HEK293 (cell line): ENCODE measurements around the gene EIF2AK2.

Source experiments
- CTCF ChIA-PET: fragments of 350-600 bp; formaldehyde crosslinking; extraction: SDS; loops from one replicate; lab custom pipeline; 2021; ENCODE audit warnings: antibody characterized with exemption; lab: Yijun Ruan, JAX
- POLR2A ChIA-PET: fragments of 300-600 bp; formaldehyde crosslinking; extraction: SDS; loops from one replicate; lab custom pipeline; 2020; ENCODE audit warnings: antibody characterized with exemption, inconsistent platforms; lab: Yijun Ruan, JAX
- H3K27ac ChIP-seq: fragments of 200-500 bp; sonication (Bioruptor generic); 2 replicates; pipeline ENCODE4 v1.5.1; 2014; ENCODE audit warnings: low read depth, low read length, control low read depth, inconsistent platforms; ENCODE audit errors: extremely low read depth
- H3K36me3 ChIP-seq, 2 experiments: fragments of 200-500 bp in 1 of 2; sonication (Bioruptor generic) in 1 of 2; 1 replicate in 1 of 2; 2 replicates in 1 of 2; pipeline ENCODE4 v1.5.1; 2014 to 2017; ENCODE audit warnings: inconsistent platforms in 2 of 2, low read length in 2 of 2; ENCODE audit not compliant: control insufficient read depth in 2 of 2, insufficient read depth in 1 of 2
- H3K4me1 ChIP-seq: fragments of 200-500 bp; sonication (Bioruptor generic); 2 replicates; pipeline ENCODE4 v1.5.1; 2014; ENCODE audit warnings: mild to moderate bottlenecking, low read length, inconsistent platforms; ENCODE audit not compliant: control insufficient read depth, insufficient read depth
- H3K4me3 ChIP-seq: 2 replicates; pipeline ENCODE4 v1.5.1; 2011; ENCODE audit warnings: low read depth, mild to moderate bottlenecking, control low read depth, low read length, moderate library complexity
- H3K9me3 ChIP-seq: fragments of 200-500 bp; sonication (Bioruptor generic); 2 replicates; pipeline ENCODE4 v1.5.1; 2014; ENCODE audit warnings: low read depth, low read length, inconsistent platforms; ENCODE audit not compliant: control insufficient read depth, insufficient read depth
- AEBP2 ChIP-seq: fragments of 450-650 bp; formaldehyde crosslinking; IDR thresholded peaks from 2 replicates; pipeline ENCODE4 v1.5.1; 2016; ENCODE audit warnings: missing biosample characterization, missing genetic modification characterization, borderline replicate concordance
- FEZF1 ChIP-seq: fragments of 450-650 bp; formaldehyde crosslinking; IDR thresholded peaks from 2 replicates; pipeline ENCODE4 v1.5.1; 2016; ENCODE audit warnings: missing biosample characterization, missing genetic modification characterization
- GFI1B ChIP-seq: fragments of 450-650 bp; formaldehyde crosslinking; IDR thresholded peaks from 2 replicates; pipeline ENCODE4 v1.5.1; 2016; ENCODE audit warnings: missing biosample characterization, missing genetic modification characterization
- OVOL3 ChIP-seq: fragments of 450-650 bp; formaldehyde crosslinking; IDR thresholded peaks from 2 replicates; pipeline ENCODE4 v1.5.1; 2016; ENCODE audit warnings: missing biosample characterization, missing genetic modification characterization
- REPIN1 ChIP-seq: fragments of 450-650 bp; formaldehyde crosslinking; IDR thresholded peaks from 2 replicates; pipeline ENCODE4 v1.5.1; 2017; ENCODE audit warnings: missing biosample characterization, missing genetic modification characterization, low read depth
- ZBTB20 ChIP-seq: fragments of 450-650 bp; formaldehyde crosslinking; IDR thresholded peaks from 2 replicates; pipeline ENCODE4 v1.5.1; 2016; ENCODE audit warnings: missing biosample characterization, missing genetic modification characterization
- ZNF16 ChIP-seq: fragments of 450-650 bp; formaldehyde crosslinking; IDR thresholded peaks from 2 replicates; pipeline ENCODE4 v1.5.1; 2016; ENCODE audit warnings: low read depth, missing biosample characterization, missing genetic modification characterization
- ZNF211 ChIP-seq: fragments of 450-650 bp; formaldehyde crosslinking; IDR thresholded peaks from 2 replicates; pipeline ENCODE4 v1.5.1; 2016; ENCODE audit warnings: low read depth, missing biosample characterization, missing genetic modification characterization
- ZNF391 ChIP-seq: fragments of 450-650 bp; formaldehyde crosslinking; IDR thresholded peaks from 2 replicates; pipeline ENCODE4 v1.5.1; 2016; ENCODE audit warnings: low read depth, missing biosample characterization, missing genetic modification characterization, borderline replicate concordance
- ZNF660 ChIP-seq: fragments of 450-650 bp; IDR thresholded peaks from 2 replicates; pipeline ENCODE4 v1.5.1; 2018; ENCODE audit warnings: missing biosample characterization, mild to moderate bottlenecking, missing genetic modification characterization
- ZNF792 ChIP-seq: fragments of 450-650 bp; formaldehyde crosslinking; IDR thresholded peaks from 2 replicates; pipeline ENCODE4 v1.5.1; 2016; ENCODE audit warnings: missing biosample characterization, missing genetic modification characterization
- ZSCAN23 ChIP-seq: fragments of 450-650 bp; formaldehyde crosslinking; IDR thresholded peaks from 2 replicates; pipeline ENCODE4 v1.5.1; 2016; ENCODE audit warnings: missing biosample characterization, missing genetic modification characterization
- ZSCAN5A ChIP-seq: fragments of 450-650 bp; formaldehyde crosslinking; IDR thresholded peaks from 2 replicates; pipeline ENCODE4 v1.5.1; 2016; ENCODE audit warnings: missing biosample characterization, missing genetic modification characterization
- TF ChIP-seq, protein P1 (sequence below): fragments of 450-650 bp; formaldehyde crosslinking; IDR thresholded peaks from 2 replicates; pipeline ENCODE4; 2016; ENCODE audit warnings: missing biosample characterization, missing genetic modification characterization
- TF ChIP-seq, protein P2 (sequence below): fragments of 450-650 bp; formaldehyde crosslinking; IDR thresholded peaks from 2 replicates; pipeline ENCODE4 v1.5.1; 2016; ENCODE audit warnings: missing biosample characterization, missing genetic modification characterization

EIF2AK2 gene

DNA sequence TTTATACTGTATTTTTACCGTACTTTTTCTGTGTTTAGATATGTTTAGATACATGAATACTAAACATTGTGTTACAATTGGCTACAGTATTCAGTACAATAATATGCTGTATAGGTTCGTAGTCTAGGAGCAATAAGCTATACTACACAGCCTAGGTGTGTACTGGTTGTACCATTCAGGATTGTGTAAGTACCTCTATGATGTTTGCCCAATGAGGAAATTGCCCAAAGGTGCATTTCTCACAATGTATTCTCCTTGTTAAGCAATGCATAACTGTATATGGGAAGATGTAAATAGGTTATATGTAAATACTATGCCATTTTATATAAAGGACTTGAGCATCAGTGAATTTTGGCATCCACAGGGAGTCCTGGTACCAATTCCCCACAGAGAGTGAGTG, 10.7 kb downstream of the EIF2AK2 start (continued):
- TF ChIP-seq ZSCAN23 (tag by site-specific recombination), result no peak
- TF ChIP-seq FEZF1, result no peak

DNA sequence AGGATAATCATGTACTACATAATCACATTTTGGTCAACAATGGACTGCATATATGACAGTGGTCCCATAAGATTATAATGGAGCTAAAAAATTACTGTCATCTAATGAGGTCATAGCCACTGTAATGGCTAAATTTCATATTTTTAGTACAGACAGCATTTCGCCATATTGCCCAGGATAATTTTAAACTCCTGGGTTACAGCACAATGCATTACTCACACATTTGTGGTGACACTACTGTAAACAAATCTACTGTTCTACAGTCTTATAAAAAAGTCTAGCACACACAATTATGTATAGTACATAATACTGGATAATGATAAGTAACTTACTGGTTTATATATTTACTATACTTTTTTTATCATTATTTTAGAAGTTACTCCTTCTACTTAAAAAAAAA, 12.8 kb downstream of the EIF2AK2 start:
- Histone ChIP-seq H3K36me3 (peaks cover 71 to 82% of the 10 kb centered on the region in 2 experiments), H3K4me3 (no peak overlapping the region), H3K27ac (no peak overlapping the region), H3K9me3 (no peaks in the 10 kb centered on the region), H3K4me1 (no peaks in the 10 kb centered on the region)
- CTCF ChIA-PET, result interaction anchor here (1.5 kb wide), 1 partner anchor 11 kb away, joined by 3 read pairs; no protein-coding TSS in a partner anchor
- POLR2A ChIA-PET, result no interaction called here
- TF ChIP-seq, protein P1, sequence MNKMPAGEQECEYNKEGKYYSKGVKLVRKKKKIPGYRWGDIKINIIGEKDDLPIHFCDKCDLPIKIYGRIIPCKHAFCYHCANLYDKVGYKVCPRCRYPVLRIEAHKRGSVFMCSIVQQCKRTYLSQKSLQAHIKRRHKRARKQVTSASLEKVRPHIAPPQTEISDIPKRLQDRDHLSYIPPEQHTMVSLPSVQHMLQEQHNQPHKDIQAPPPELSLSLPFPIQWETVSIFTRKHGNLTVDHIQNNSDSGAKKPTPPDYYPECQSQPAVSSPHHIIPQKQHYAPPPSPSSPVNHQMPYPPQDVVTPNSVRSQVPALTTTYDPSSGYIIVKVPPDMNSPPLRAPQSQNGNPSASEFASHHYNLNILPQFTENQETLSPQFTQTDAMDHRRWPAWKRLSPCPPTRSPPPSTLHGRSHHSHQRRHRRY (tag by site-specific recombination), result no peak
- TF ChIP-seq ZNF211 (tag by site-specific recombination) (no peak), ZNF16 (tag by site-specific recombination) (no peak), ZNF391 (no peak), ZSCAN5A (tag by site-specific recombination) (no peak)

GRCh38 chr2:37142546-37142945, 14.2 kb downstream of the EIF2AK2 start:
- CTCF ChIA-PET, result interaction anchor here (1.0 kb wide), 1 partner anchor 362 kb away, joined by 3 read pairs; no protein-coding TSS in a partner anchor
- H3K36me3 ChIP-seq, result peaks cover 80% of the 10 kb centered on the region in 2 experiments

DNA sequence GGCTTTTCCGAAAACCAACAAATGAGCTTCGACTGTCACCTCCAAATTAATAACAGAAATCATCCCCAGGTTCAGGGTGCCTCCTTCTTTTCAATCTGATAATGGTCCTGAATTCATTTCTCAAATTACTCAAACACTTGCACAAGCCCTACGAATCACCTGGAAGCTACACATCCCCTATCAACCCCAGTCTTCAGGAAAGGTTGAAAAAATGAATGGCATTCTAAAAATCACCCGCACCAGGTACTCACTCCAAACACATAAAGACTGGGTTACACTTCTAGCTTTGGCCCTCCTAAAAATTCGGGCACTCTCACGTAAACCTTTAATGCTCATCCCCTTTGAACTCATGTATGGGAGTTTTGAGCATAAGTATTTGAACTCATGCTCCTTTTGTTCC, 23.9 kb downstream of the EIF2AK2 start:
- no peak overlapping the region for H3K4me3 ChIP-seq
- CTCF ChIA-PET, result no interaction called here

More at GRCh38 chr2:37142546-37142945, 14.2 kb downstream of the EIF2AK2 start:
- H3K4me3 ChIP-seq, result no peak overlapping the region
- no peak overlapping the region for H3K27ac ChIP-seq
- no peaks in the 10 kb centered on the region for H3K9me3 ChIP-seq
- H3K4me1 ChIP-seq, result no peaks in the 10 kb centered on the region
- POLR2A ChIA-PET, result no interaction called here
- TF ChIP-seq ZBTB20 (tag by site-specific recombination) (no peak), REPIN1 (no peak), GFI1B (tag by site-specific recombination) (no peak)
- TF ChIP-seq, protein P2, sequence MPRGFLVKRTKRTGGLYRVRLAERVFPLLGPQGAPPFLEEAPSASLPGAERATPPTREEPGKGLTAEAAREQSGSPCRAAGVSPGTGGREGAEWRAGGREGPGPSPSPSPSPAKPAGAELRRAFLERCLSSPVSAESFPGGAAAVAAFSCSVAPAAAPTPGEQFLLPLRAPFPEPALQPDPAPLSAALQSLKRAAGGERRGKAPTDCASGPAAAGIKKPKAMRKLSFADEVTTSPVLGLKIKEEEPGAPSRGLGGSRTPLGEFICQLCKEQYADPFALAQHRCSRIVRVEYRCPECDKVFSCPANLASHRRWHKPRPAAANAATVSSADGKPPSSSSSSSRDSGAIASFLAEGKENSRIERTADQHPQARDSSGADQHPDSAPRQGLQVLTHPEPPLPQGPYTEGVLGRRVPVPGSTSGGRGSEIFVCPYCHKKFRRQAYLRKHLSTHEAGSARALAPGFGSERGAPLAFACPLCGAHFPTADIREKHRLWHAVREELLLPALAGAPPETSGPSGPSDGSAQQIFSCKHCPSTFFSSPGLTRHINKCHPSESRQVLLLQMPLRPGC (tag by site-specific recombination), result no peak
- TF ChIP-seq, all 188 proteins: peak for 0

More for the DNA sequence above, 23.9 kb downstream of the EIF2AK2 start:
- Histone ChIP-seq H3K27ac (no peak overlapping the region), H3K36me3 (peaks cover 49 to 95% of the 10 kb centered on the region in 2 experiments), H3K9me3 (no peaks in the 10 kb centered on the region), H3K4me1 (no peaks in the 10 kb centered on the region)
- POLR2A ChIA-PET, result no interaction called here
- TF ChIP-seq AEBP2 (no peak), OVOL3 (tag by site-specific recombination) (no peak), ZNF660 (tag by site-specific recombination) (no peak), ZNF792 (no peak), ZSCAN23 (tag by site-specific recombination) (no peak)
